GM18526 (cell line): ENCODE data around the gene IL1B.

ENCODE experiments used
- POLR2A ChIP-seq: IDR thresholded peaks from 3 replicates; pipeline ENCODE4 v1.6.1; 2011; ENCODE audit not compliant: insufficient read length; ENCODE audit errors: extremely low read depth

Gene IL1B

GRCh38 chr2:112800881-112801583 lies 35.5 kb downstream of the IL1B start:
- TF ChIP-seq POLR2A: no peak

DNA sequence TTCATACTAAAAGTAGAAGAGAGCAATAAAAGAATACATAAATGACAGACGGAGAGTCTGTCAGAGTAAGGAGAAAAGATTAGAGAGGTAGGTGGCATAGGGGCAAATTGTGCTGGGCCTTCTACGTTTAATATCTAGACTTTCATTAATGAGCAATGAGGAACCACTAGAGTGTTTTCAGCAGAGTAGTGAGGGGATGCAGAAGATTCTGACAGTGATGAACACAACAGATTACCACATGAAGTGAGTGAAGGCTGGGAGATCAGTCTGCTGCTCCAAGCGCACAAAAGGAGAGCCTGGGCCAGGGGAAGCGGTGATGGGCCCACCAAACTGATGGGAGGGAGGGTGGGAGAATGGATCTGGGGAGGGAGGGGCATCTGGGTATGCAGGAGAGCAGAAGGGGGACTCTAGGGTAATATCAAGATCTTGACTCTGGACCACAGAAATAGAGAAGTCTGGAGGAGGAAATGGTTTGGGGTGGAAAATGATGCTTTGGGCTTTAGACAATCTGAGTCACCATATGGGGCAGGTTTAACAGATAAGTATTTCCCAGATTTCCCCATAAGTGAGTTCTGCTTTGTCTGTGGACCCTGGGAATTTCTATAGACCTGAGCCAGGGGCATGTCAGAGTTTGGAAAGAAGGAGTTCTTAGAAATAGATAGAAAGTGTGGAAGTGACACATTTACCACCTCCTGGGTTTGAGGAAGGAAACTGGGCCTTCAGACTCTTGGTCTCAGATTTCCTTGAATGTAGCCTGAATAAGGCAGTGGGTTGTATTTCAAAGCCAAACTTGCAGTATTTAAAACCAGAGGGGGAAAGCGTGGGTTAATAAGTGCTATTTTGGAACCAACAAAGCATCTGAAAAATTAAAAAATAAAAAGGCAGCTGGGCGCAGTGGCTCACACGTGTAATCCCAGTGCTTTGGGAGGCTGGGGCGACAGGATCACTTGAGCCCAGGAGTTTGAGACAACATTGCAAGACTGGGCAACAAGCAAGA lies 37.3 kb downstream of the IL1B start:
- TF ChIP-seq POLR2A: no peak

DNA sequence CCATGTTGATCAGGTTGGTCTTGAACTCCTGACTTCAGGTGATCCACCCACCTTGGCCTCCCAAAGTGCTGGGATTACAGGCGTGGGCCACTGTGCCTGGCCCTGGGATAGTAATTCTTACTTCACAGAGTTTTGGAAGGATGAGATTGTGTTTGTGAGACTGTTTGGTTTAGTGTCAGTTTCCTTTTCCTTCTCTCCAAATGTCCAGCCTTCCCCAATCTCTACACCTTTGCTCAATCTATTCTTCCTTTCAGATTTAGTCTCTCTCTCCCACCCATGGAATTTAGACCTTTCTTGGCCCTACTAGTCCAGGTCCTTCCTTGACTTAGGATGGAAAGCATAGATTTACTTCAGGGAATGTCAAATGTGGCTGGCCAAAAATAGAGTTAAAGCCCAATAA lies 40.1 kb downstream of the IL1B start:
- no peak for TF ChIP-seq POLR2A

GRCh38 chr2:112795774-112796173 lies 40.8 kb downstream of the IL1B start:
- TF ChIP-seq POLR2A: no peak

GRCh38 chr2:112794841-112795240 lies 41.7 kb downstream of the IL1B start:
- no peak for TF ChIP-seq POLR2A

- TF ChIP-seq POLR2A: no peak
Observed at GRCh38 chr2:112794131-112794733, 42.3 kb downstream of the IL1B start.

- no peak for TF ChIP-seq POLR2A
Observed at GRCh38 chr2:112793449-112793978, 43.1 kb downstream of the IL1B start.

DNA sequence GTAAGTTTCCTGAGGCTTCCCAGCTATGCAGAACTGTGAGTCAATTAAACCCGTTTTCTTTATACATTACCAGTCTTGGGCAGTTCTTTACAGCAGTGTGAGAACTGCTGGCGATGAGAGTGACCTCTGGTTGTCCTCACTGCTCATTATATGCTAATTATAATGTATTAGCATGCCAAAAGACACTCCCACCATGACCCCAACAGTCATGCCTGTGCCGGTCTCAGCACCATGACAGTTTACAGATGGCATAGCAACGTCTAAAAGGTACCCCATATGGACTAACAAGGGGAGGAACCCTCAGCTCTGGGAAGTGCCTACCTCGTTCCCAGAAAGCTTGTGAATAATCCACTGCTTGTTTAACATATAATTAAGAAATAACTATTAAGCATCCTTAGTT lies 44.2 kb downstream of the IL1B start:
- TF ChIP-seq POLR2A: no peak

GRCh38 chr2:112791693-112792230 lies 44.8 kb downstream of the IL1B start:
- TF ChIP-seq POLR2A: no peak

DNA sequence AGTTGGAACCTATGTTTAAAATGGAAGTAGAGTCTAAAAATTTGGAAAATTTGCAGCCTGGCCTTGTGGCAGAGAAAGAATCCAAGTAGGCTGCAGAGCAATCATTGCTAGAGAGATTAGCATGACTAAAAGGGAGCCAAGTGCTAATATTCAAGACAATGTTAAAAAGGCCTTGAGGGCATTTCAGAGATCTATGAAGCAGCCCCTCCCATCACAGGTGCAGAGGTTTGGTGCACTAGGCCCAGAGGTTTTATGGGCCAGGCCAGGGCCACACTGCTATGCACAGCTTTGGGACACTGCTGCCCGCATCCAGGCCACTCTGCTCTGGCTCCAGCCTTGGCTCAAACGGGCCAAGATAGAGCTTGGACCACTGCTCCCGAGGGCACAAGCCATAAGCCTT lies 45.6 kb downstream of the IL1B start:
- TF ChIP-seq POLR2A: no peak

DNA sequence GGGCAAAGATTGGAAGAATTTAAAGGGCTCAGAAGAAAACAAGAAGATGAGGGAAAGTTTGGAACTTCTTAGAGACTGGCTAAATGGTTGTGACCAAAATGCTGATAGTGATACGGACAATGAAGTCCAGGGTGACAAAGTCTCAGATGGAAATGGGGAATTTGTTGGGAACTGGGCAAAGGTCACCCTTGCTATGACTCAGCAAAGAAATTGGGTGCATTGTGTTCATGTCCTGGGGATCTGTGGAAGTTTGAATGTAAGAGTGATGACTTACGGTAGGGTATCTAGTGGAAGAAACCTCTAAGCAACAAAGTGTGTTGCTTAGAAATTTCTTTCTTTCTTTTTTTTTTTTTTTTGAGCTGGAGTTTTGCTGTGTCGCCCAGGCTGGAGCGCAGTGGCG lies 46.3 kb downstream of the IL1B start:
- no peak for TF ChIP-seq POLR2A

GRCh38 chr2:112789186-112789585 lies 47.4 kb downstream of the IL1B start:
- TF ChIP-seq POLR2A: no peak

DNA sequence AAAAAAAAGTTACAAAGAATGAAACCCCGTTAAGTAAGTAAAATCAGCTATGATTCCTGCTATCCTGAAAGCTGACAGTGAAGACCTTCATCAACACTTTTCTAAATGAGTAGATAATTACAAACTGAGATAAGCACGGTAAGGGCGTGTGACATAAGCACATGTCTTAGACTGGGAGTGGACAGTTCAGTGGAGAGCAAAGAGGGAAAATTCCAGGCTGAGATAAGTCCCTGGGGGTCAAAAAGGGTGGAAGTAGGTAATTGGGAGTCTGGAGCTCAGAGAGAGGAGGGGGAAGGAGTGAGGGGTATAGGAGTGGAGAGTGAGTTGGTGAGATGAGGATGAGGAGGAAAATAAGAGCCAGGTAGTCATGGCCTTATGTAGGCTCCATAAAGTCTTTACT lies 47.9 kb downstream of the IL1B start:
- TF ChIP-seq POLR2A: no peak

- TF ChIP-seq POLR2A: no peak
Observed at GRCh38 chr2:112787729-112788393, 48.7 kb downstream of the IL1B start.

DNA sequence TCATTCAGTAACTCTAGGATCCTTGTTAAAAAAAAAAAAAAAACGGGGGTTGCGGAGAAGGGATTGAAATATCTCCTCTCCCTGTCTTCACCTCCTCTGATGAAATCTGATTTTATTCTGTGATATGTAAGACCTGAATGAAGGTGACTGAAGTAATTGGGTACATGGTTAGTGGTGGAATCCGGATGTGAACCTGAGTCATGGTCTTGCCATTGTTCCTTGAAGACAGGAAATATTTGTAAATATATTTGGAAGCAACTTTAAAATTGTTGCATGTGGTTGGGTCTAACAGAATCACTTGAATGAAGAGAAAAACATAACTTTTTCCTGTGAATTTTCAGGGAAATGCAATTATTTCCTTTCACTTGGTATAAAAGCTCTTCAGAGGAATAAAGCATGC lies 49.3 kb downstream of the IL1B start:
- TF ChIP-seq POLR2A: no peak
